ENCODE data around the gene B3GAT1. TPM values are rescaled to one million over a fixed set of nuclear protein-coding genes. Genes with fewer than 3 reads are reported as not detected.
"Not testable (repeated sequence)": the region's sequence is repeated elsewhere in the genome, so short reads cannot be mapped to it uniquely, and the experiment has no call there.

B3GAT1 gene
- total RNA-seq, 1 experiment from 2014 or later = 9.9 TPM

GRCh38 chr11:134357545-134357839 lies 54.5 kb downstream of the B3GAT1 start:
- peak; percentile 16 for DNase-seq
- Histone ChIP-seq H3K4me3 (ENCODE audit: insufficient read depth, low read depth, low read length) (no peak overlapping the region), H3K36me3 (replicated peaks; ENCODE audit: control insufficient read depth, insufficient read depth, low read length) (no peaks in the 10 kb centered on the region), H3K27me3 (ENCODE audit: control insufficient read depth, insufficient read depth, low read length) (no peaks in the 10 kb centered on the region)

- no peaks in the 10 kb centered on the region for H3K36me3 ChIP-seq (replicated peaks; ENCODE audit: control insufficient read depth, insufficient read depth, low read length)
- H3K4me3 ChIP-seq (ENCODE audit: insufficient read depth, low read depth, low read length) = no peak overlapping the region
- H3K27me3 ChIP-seq (ENCODE audit: control insufficient read depth, insufficient read depth, low read length) = no peaks in the 10 kb centered on the region
- DNase-seq = no peak
These were observed 55.1 kb downstream of the B3GAT1 start for GRCh38 chr11:134356656-134357544.

DNA sequence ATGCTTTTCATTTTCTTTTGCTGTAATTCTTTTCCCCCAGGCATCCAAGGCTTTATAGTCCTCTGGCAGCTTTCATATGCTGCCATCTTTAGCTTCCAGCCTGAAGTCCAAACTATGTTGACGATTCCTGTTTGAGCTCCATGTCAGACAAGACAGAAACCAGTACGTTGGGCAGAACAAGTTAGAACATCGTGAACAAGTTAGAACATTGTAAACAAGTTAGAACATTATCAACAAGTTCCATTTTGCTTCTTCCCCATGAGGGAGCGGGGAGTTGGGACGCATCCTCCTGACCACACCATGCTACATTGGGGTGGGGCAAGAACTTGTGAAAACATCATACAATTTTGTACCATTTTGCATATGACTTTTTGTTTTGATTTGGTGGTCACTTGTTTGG lies 56.4 kb downstream of the B3GAT1 start:
- DNase-seq = no peak
- Histone ChIP-seq H3K4me3 (ENCODE audit: insufficient read depth, low read depth, low read length) (no peak overlapping the region), H3K36me3 (replicated peaks; ENCODE audit: control insufficient read depth, insufficient read depth, low read length) (no peaks in the 10 kb centered on the region), H3K27me3 (ENCODE audit: control insufficient read depth, insufficient read depth, low read length) (no peaks in the 10 kb centered on the region)

DNA sequence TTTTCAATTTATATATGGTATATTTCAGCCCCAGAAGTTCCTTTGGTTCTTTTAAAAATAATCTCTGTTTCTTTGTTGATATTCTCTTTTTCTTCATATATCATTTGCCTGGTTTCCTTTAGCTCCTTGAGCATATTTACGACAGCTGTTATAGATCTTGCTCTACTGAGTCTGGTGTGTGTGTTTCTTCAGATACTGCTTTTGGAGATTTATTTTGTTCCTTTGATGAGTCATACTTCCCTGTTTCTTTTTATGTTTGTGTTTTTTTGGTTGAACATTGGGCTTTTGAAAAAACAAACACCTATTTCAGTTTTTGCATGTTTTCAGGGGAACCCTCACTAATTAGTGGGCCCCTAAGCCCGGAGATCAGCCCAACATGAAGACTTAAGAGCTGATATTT lies 56.9 kb downstream of the B3GAT1 start:
- Histone ChIP-seq H3K36me3 (replicated peaks; ENCODE audit: control insufficient read depth, insufficient read depth, low read length) (no peaks in the 10 kb centered on the region), H3K4me3 (ENCODE audit: insufficient read depth, low read depth, low read length) (no peak overlapping the region), H3K27me3 (ENCODE audit: control insufficient read depth, insufficient read depth, low read length) (no peaks in the 10 kb centered on the region)
- DNase-seq = no peak

DNA sequence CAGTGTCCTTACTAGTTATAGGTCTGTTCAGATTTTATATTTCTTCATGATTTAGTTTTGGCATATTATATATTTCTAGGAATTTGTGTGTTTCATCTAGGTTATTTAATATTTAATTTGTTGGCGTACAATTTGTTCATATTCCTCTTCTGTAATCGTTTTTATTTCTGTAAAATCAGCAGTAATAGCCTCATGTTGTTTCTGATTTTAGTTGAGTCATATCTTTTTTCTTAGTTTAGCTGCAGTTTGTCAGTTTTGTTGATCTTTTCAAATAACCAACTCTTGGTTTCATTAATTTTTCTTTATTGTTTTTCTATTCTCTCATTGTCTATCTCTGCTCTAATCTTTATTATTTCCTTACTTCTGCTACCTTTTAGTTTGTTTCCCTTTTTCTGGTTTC lies 59.9 kb downstream of the B3GAT1 start:
- DNase-seq = no peak
- Histone ChIP-seq H3K27me3 (ENCODE audit: control insufficient read depth, insufficient read depth, low read length) (no peaks in the 10 kb centered on the region), H3K36me3 (replicated peaks; ENCODE audit: control insufficient read depth, insufficient read depth, low read length) (no peaks in the 10 kb centered on the region), H3K4me3 (ENCODE audit: insufficient read depth, low read depth, low read length) (no peak overlapping the region)

DNA sequence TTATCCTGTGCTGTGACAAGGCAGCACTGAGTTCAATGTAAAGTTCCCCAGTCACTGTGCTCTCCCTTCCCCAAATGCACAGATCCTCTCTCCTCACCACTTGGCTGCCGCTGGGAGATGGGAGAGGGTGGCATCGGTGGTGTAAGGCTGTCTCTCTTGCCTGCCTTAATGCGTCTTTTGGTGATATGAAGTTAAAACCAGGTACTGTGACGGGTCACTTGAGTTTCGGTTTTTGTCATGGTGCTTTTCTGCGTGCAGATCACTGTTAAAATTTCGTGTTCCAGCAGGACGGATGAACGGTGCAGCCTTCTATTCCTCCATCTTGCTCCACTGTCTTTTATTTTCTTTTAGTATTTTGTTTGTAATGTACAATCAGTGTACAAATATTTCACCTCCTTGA lies 61.7 kb downstream of the B3GAT1 start:
- no peak for DNase-seq
- H3K27me3 ChIP-seq (ENCODE audit: control insufficient read depth, insufficient read depth, low read length) = no peaks in the 10 kb centered on the region; the same call in 1 of the 2 replicates
- no peaks in the 10 kb centered on the region for H3K36me3 ChIP-seq (replicated peaks; ENCODE audit: control insufficient read depth, insufficient read depth, low read length)
- no peak overlapping the region for H3K4me3 ChIP-seq (ENCODE audit: insufficient read depth, low read depth, low read length)

DNA sequence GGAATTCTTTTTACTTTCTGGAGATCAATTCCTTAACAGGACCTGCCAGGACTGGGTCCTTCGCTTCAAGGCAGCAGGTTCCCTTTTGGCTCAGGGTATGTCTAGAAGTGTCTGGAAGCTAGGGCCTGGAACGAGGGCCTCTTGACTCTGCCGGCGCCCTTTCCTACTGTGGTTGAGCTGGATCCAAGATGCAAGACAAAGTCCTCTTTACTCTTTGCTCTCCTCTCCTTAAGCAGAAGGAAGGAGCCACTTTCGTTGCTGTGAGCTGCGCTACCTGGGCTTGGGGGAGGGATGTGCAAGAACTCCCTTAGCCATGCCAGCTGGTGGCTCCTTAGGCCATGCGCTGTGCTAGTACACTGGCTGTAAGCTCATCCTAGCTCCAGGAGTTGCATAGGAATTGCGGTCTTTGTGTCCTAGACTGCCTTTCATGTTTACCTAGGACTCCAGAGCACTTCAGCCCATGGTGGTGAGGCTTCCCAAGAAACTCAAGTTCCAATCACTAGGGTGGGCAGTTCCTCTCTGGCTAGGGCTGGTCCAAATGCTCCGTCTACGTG lies 62.2 kb downstream of the B3GAT1 start:
- peak; percentile 28 for DNase-seq
- Histone ChIP-seq H3K36me3 (replicated peaks; ENCODE audit: control insufficient read depth, insufficient read depth, low read length) (no peaks in the 10 kb centered on the region), H3K4me3 (ENCODE audit: insufficient read depth, low read depth, low read length) (no peak overlapping the region), H3K27me3 (ENCODE audit: control insufficient read depth, insufficient read depth, low read length) (no peaks in the 10 kb centered on the region; the same call in 1 of the 2 replicates)

DNA sequence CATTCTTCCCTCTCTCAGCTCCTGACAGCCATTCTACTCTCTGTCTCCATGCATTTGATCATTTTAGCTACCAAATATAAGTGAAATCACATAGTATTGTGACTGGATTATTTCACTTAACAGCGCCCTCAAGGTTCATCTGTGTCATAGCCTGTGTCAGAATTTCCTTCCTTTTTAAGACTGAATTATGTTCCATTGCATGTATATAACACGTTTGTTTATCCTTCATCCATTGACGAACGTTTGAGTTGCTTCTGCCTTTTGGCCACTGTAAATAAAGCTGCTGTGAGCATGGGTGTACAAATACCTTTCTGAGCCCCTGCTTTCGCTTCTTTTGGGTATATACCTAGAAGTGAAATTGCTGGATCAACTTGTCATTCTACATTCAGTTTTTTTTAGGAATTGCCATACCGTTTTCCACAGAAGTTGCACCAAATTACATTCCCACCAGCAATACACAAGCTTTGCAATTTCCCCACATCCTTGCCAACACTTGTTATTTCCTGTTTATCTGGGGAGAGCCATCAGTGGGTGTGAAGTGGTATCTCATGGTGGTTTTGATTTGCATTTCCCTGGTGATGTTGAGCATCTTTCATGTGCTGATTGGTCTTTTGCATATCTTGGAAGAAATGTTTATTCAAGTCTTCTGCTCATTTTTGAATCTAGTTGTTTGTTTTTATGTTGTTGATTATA lies 62.8 kb downstream of the B3GAT1 start:
- H3K27me3 ChIP-seq (ENCODE audit: control insufficient read depth, insufficient read depth, low read length) = no peaks in the 10 kb centered on the region; the same call in 1 of the 2 replicates
- DNase-seq = no peak
- no peaks in the 10 kb centered on the region for H3K36me3 ChIP-seq (replicated peaks; ENCODE audit: control insufficient read depth, insufficient read depth, low read length)
- H3K4me3 ChIP-seq (ENCODE audit: insufficient read depth, low read depth, low read length) = no peak overlapping the region

GRCh38 chr11:134347441-134347840 lies 64.6 kb downstream of the B3GAT1 start:
- Histone ChIP-seq H3K27me3 (ENCODE audit: control insufficient read depth, insufficient read depth, low read length) (no peaks in the 10 kb centered on the region; the same call in 1 of the 2 replicates), H3K4me3 (ENCODE audit: insufficient read depth, low read depth, low read length) (no peak overlapping the region), H3K36me3 (replicated peaks; ENCODE audit: control insufficient read depth, insufficient read depth, low read length) (no peaks in the 10 kb centered on the region)
- DNase-seq = peak; percentile 19

DNA sequence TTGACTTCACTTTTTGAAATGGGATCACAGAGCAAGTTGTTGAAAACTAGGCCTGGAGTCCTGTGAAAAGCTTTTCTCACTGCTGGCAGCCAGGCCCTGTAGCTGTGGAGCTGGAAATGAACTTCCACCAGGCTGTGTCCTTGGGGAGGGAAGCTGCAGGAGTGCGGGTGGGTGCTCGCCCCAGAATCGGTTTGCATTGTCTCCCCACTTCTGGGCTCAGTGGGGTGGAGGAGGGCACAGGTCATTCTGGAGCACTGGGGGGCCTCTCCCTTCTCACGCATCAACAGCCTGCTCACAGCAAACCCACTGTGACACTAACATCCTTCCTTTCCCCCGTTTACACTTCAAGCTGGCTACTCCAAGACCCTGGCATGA lies 65.1 kb downstream of the B3GAT1 start:
- no peaks in the 10 kb centered on the region; the same call in 1 of the 2 replicates for H3K27me3 ChIP-seq (ENCODE audit: control insufficient read depth, insufficient read depth, low read length)
- no peak overlapping the region for H3K4me3 ChIP-seq (ENCODE audit: insufficient read depth, low read depth, low read length)
- no peak for DNase-seq
- H3K36me3 ChIP-seq (replicated peaks; ENCODE audit: control insufficient read depth, insufficient read depth, low read length) = no peaks in the 10 kb centered on the region

GRCh38 chr11:134346101-134346975 lies 65.7 kb downstream of the B3GAT1 start:
- H3K36me3 ChIP-seq (replicated peaks; ENCODE audit: control insufficient read depth, insufficient read depth, low read length) = no peaks in the 10 kb centered on the region
- no peak overlapping the region for H3K4me3 ChIP-seq (ENCODE audit: insufficient read depth, low read depth, low read length)
- peak; percentile 35 for DNase-seq
- H3K27me3 ChIP-seq (ENCODE audit: control insufficient read depth, insufficient read depth, low read length) = no peaks in the 10 kb centered on the region; the same call in 1 of the 2 replicates

GRCh38 chr11:134345237-134345550 lies 66.8 kb downstream of the B3GAT1 start:
- Histone ChIP-seq H3K36me3 (replicated peaks; ENCODE audit: control insufficient read depth, insufficient read depth, low read length) (no peaks in the 10 kb centered on the region), H3K4me3 (ENCODE audit: insufficient read depth, low read depth, low read length) (no peak overlapping the region), H3K27me3 (ENCODE audit: control insufficient read depth, insufficient read depth, low read length) (no peaks in the 10 kb centered on the region; the same call in 1 of the 2 replicates)
- peak; percentile 28 for DNase-seq

DNA sequence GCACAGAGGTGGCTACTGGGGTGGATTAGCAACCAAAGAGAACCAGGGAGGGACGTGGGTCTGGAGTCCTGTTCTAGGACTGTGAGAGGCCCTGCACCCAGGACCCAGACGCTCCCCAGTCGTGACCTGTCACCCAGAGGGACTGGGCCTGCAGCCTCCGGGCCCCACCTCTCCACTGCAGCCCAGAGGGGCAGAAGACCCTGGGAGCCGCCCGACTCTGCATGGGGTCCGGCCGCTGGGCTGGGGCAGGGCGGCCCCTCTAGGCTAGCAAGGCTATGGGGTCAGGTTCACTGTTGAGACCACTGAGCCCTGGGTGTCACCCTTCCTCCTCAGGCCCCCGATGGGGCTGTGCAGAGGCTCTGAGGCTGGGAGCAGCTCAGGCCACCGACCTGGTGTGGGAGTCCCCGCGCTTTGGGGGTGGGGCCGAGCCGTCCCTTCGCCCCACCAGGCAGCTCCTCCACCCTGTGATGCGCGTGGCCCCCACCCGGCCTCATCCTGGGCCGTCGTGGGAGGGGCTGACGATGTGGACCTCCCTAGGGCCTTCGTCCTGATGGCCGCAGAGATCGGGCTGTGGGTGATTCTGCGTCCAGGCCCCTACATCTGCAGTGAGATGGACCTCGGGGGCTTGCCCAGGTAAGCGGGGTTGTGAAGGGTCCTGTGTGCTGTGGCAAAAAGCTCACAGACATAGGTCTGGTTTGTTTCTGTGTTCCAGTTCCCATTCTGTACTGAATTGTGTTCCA lies 67.4 kb downstream of the B3GAT1 start:
- DNase-seq; H3K27me3 ChIP-seq (ENCODE audit: control insufficient read depth, insufficient read depth, low read length); H3K4me3 ChIP-seq (ENCODE audit: insufficient read depth, low read depth, low read length); H3K36me3 ChIP-seq (replicated peaks; ENCODE audit: control insufficient read depth, insufficient read depth, low read length): not testable (repeated sequence)

DNA sequence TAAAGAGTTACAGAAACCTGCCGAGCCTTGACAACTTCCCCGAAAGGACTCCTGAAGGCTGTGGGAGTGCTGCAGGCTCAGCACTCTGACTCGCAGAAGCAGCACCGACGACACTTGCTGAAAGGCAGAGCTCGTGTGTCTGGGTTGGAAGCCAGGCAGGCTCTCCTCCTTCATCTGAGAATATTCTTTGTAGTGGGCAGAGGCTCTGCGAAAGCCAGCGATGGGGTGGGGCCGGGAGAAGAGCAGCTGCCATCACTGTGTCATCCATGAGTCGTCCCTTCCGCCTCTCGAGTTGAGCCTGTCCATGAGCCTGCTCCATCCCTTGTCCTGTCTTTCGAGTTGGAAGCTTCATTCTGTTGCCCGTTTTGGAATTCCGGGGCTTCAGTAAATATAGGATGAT lies 68.4 kb downstream of the B3GAT1 start:
- peak; percentile 26 for DNase-seq
- Histone ChIP-seq H3K36me3 (replicated peaks; ENCODE audit: control insufficient read depth, insufficient read depth, low read length) (no peaks in the 10 kb centered on the region), H3K4me3 (ENCODE audit: insufficient read depth, low read depth, low read length) (no peak overlapping the region), H3K27me3 (ENCODE audit: control insufficient read depth, insufficient read depth, low read length) (no peaks in the 10 kb centered on the region; the same call in 1 of the 2 replicates)

Measured in H7 (cell line).